Smooth muscle cell (in vitro differentiated cells): Measurements from ENCODE around the gene BRCA2. TPM values are rescaled to one million over a fixed set of nuclear protein-coding genes. Genes with fewer than 3 reads are reported as not detected.

Experiments
- DNase-seq: peaks from one replicate; lab custom pipeline; 2025; ENCODE audit not compliant: unreplicated experiment; lab: John Stamatoyannopoulos, UW
- H2AFZ ChIP-seq: fragments of 200-600 bp; sonication (generic); 2 replicates; pipeline ENCODE4 v1.6.0; 2016; ENCODE audit warnings: antibody characterized with exemption, low read depth, mild to moderate bottlenecking
- H3F3A ChIP-seq: fragments of 200-600 bp; sonication (generic); 2 replicates; pipeline ENCODE4 v1.6.0; 2017; ENCODE audit warnings: antibody characterized with exemption, low read depth
- H3K27ac ChIP-seq: fragments of 200-600 bp; sonication (generic); 2 replicates; pipeline ENCODE4 v1.5.1; 2016; ENCODE audit warnings: low read depth, mild to moderate bottlenecking
- H3K27me3 ChIP-seq: fragments of 200-600 bp; sonication (generic); 2 replicates; pipeline ENCODE4 v1.6.1; 2016; ENCODE audit warnings: low read depth, mild to moderate bottlenecking
- H3K36me3 ChIP-seq: fragments of 200-600 bp; sonication (generic); 2 replicates; pipeline ENCODE4 v1.5.1; 2016; ENCODE audit warnings: low read depth
- H3K4me1 ChIP-seq: fragments of 200-600 bp; sonication (generic); 2 replicates; pipeline ENCODE4 v1.5.1; 2016; ENCODE audit warnings: low read depth
- H3K4me2 ChIP-seq: fragments of 200-600 bp; sonication (generic); 2 replicates; pipeline ENCODE4 v1.6.0; 2016; ENCODE audit warnings: mild to moderate bottlenecking
- H3K4me3 ChIP-seq: fragments of 200-600 bp; sonication (generic); 2 replicates; pipeline ENCODE4 v1.5.1; 2016; ENCODE audit warnings: mild to moderate bottlenecking
- H3K79me2 ChIP-seq: fragments of 200-600 bp; sonication (generic); 2 replicates; pipeline ENCODE4 v1.6.0; 2016; ENCODE audit warnings: low read depth, mild to moderate bottlenecking
- H3K9ac ChIP-seq: fragments of 200-600 bp; sonication (generic); 2 replicates; pipeline ENCODE4 v1.6.0; 2016; ENCODE audit warnings: low read depth
- H3K9me3 ChIP-seq: fragments of 200-600 bp; sonication (generic); replicated peaks from 2 replicates; pipeline ENCODE4 v1.5.1; 2016; ENCODE audit warnings: low read depth
- H4K20me1 ChIP-seq: fragments of 200-600 bp; sonication (generic); 2 replicates; pipeline ENCODE4 v1.6.0; 2016; ENCODE audit warnings: low read depth
- WGBS: methylation state at CpG from one replicate; pipeline ENCODE4 v1.1.7; 2016; ENCODE audit warnings: low lambda C conversion rate; 5-methylcytosine and 5-hydroxymethylcytosine counted together
- polyA plus RNA-seq: library from polyadenylated mRNA; unstranded; fragments of >200 nt; fragmentation: Nextera tagmentation; extraction: Ambion mirVana; gene quantifications from 2 replicates; pipeline ENCODE4 v1.2.1, GENCODE V29; 2016
- total RNA-seq: library from RNA; depleted of rRNA; stranded (reverse); fragments of >200 nt; gene quantifications from 2 replicates; pipeline ENCODE4 v1.2.3, GENCODE V29; 2014
- TF ChIP-seq, protein P1 (sequence below): fragments of 200-600 bp; sonication (generic); IDR thresholded peaks from 2 replicates; pipeline ENCODE4 v1.5.1; 2017; ENCODE audit warnings: borderline replicate concordance, mild to moderate bottlenecking, antibody characterized with exemption; ENCODE audit not compliant: insufficient read depth, poor library complexity, severe bottlenecking

BRCA2 gene
- total and polyA plus RNA-seq, 2 experiments from 2014 or later: 1.7 to 4.4 TPM

DNA sequence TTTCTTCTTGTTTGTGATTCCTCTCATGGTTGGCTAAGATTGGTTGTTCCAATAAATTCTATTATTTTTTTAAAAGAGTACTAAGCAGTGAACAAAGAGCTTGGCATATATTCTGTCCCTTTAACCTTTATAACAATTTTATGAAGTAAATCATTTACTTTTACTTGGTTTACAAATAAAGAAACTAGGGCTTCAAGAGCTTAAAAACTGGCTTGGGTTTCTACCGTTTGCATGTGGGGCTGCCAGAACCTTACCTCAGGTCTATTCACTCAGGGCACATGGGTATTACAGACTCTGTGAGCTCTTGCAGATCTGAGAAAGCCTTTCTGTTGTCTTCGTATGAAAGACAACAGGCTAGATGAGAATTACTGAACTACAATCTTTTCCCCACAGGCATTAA, 99.3 kb downstream of the BRCA2 start:
- Histone ChIP-seq H3K4me3 (no peak overlapping the region), H3K9ac (no peak overlapping the region)

GRCh38 chr13:32415019-32415418, 99.7 kb downstream of the BRCA2 start:
- TF ChIP-seq, protein P1, sequence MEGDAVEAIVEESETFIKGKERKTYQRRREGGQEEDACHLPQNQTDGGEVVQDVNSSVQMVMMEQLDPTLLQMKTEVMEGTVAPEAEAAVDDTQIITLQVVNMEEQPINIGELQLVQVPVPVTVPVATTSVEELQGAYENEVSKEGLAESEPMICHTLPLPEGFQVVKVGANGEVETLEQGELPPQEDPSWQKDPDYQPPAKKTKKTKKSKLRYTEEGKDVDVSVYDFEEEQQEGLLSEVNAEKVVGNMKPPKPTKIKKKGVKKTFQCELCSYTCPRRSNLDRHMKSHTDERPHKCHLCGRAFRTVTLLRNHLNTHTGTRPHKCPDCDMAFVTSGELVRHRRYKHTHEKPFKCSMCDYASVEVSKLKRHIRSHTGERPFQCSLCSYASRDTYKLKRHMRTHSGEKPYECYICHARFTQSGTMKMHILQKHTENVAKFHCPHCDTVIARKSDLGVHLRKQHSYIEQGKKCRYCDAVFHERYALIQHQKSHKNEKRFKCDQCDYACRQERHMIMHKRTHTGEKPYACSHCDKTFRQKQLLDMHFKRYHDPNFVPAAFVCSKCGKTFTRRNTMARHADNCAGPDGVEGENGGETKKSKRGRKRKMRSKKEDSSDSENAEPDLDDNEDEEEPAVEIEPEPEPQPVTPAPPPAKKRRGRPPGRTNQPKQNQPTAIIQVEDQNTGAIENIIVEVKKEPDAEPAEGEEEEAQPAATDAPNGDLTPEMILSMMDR: peak; percentile 30
- Histone ChIP-seq H3K9me3 (no peaks in the 10 kb centered on the region), H4K20me1 (no peaks in the 10 kb centered on the region), H3K79me2 (no peaks in the 10 kb centered on the region), H3K4me1 (peaks cover 3% of the 10 kb centered on the region), H3K4me2 (no peak overlapping the region), H3K27me3 (no peaks in the 10 kb centered on the region), H2AFZ (no peak overlapping the region), H3K9ac (no peak overlapping the region), H3K4me3 (no peak overlapping the region), H3K36me3 (no peaks in the 10 kb centered on the region), H3F3A (no peaks in the 10 kb centered on the region), H3K27ac (no peak overlapping the region)
- no peak for DNase-seq

More for the DNA sequence above, 99.3 kb downstream of the BRCA2 start:
- 94% methylated on average over 2 of the region's 2 CpGs for WGBS
- Histone ChIP-seq H3K27ac (no peak overlapping the region), H3K4me1 (peaks cover 7% of the 10 kb centered on the region), H3K36me3 (no peaks in the 10 kb centered on the region), H3K9me3 (no peaks in the 10 kb centered on the region), H2AFZ (no peak overlapping the region), H3K79me2 (no peaks in the 10 kb centered on the region), H4K20me1 (no peaks in the 10 kb centered on the region), H3K27me3 (no peaks in the 10 kb centered on the region), H3K4me2 (no peak overlapping the region), H3F3A (no peaks in the 10 kb centered on the region)
- DNase-seq: no peak
- TF ChIP-seq, protein P1: no peak

- no peak overlapping the region for H3K27ac ChIP-seq
- no peak overlapping the region for H3K9ac ChIP-seq
- no peak overlapping the region for H3K4me3 ChIP-seq
- H3F3A ChIP-seq: no peaks in the 10 kb centered on the region
- no peak overlapping the region for H3K4me2 ChIP-seq
- no peaks in the 10 kb centered on the region for H3K27me3 ChIP-seq
- no peaks in the 10 kb centered on the region for H3K9me3 ChIP-seq
- TF ChIP-seq, protein P1: no peak
- H2AFZ ChIP-seq: no peak overlapping the region
- no peaks in the 10 kb centered on the region for H4K20me1 ChIP-seq
- no peak for DNase-seq
- no peaks in the 10 kb centered on the region for H3K36me3 ChIP-seq
- H3K4me1 ChIP-seq: no peaks in the 10 kb centered on the region
- no peaks in the 10 kb centered on the region for H3K79me2 ChIP-seq
- WGBS: 97% methylated on average over 1 of the region's 1 CpG
These were observed 102.7 kb downstream of the BRCA2 start for GRCh38 chr13:32417995-32418394.

DNA sequence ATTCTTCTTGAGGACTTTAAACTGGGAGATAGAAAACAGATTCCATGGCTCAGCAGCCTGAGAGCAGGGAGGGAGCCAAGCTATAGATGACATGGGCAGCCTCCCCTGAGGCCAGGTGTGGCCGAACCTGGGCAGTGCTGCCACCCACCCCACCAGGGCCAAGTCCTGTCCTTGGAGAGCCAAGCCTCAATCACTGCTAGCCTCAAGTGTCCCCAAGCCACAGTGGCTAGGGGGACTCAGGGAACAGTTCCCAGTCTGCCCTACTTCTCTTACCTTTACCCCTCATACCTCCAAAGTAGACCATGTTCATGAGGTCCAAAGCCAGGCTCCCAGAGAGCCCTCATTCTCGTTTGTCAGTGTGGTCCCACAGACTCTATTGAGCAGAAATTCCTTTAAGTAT, 104.6 kb downstream of the BRCA2 start:
- no peak overlapping the region for H3K4me2 ChIP-seq
- H3K4me1 ChIP-seq: no peaks in the 10 kb centered on the region
- no peak overlapping the region for H3K9ac ChIP-seq
- H4K20me1 ChIP-seq: no peaks in the 10 kb centered on the region
- no peaks in the 10 kb centered on the region for H3K79me2 ChIP-seq
- no peak overlapping the region for H3K27ac ChIP-seq
- H3K36me3 ChIP-seq: no peaks in the 10 kb centered on the region
- H3K4me3 ChIP-seq: no peak overlapping the region
- H3K9me3 ChIP-seq: no peaks in the 10 kb centered on the region
- WGBS: 98% methylated on average over 2 of the region's 2 CpGs
- H3F3A ChIP-seq: no peaks in the 10 kb centered on the region
- no peak for DNase-seq
- H3K27me3 ChIP-seq: no peaks in the 10 kb centered on the region
- TF ChIP-seq, protein P1: no peak
- no peak overlapping the region for H2AFZ ChIP-seq
